Fibroblast of skin of abdomen (primary cell): ENCODE results near the gene HSD3B7.
A peak's percentile ranks its signal among the peaks of the same experiment; 100 is the strongest.

Experiments used
- DNase-seq: peaks from one replicate; pipeline ENCODE4 v3.0.0-alpha.2; 2013

HSD3B7 gene

DNA sequence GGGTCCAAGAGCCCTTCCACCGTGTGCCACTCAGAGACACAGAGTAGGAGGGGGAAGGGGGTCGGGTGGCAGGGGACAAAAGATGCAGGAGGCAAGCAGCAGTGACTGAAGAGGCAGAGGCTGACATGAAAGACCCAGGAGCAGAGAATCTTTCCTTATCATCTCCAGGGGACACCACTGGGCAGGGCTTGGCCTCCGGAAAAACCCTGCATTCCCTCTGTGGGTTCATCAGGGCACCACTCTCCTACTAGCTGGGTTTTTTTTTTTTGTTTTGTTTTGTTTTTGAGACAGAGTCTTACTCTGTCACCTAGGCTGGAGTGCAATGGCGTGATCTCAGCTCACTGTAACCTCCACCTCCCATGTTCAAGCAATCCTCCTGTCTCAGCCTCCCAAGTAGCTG lies 46.3 kb downstream of the HSD3B7 start:
- no peak for DNase-seq

GRCh38 chr16:31032736-31033708 lies 48.0 kb downstream of the HSD3B7 start, which contains the start of gene STX4:
STX4 (plus strand) TSS chr16:31033558; CDS start chr16:31033806, 248 bp downstream.
- peak; percentile 97 for DNase-seq

GRCh38 chr16:31033709-31034492 lies 48.9 kb downstream of the HSD3B7 start:
- DNase-seq, result peak; percentile 71

- DNase-seq, result no peak
These were observed 51.7 kb downstream of the HSD3B7 start for GRCh38 chr16:31036691-31037090.
